MV-4-11 (cell line): Measurements from ENCODE around the gene TMEM250.
"Not testable (repeated sequence)": the region's sequence is repeated elsewhere in the genome, so short reads cannot be mapped to it uniquely, and the experiment has no call there.

Experiments used
- DNase-seq: peaks from one replicate; lab custom pipeline; 2025; lab: John Stamatoyannopoulos, UW

The TMEM250 gene, protein sequence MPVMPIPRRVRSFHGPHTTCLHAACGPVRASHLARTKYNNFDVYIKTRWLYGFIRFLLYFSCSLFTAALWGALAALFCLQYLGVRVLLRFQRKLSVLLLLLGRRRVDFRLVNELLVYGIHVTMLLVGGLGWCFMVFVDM

DNA sequence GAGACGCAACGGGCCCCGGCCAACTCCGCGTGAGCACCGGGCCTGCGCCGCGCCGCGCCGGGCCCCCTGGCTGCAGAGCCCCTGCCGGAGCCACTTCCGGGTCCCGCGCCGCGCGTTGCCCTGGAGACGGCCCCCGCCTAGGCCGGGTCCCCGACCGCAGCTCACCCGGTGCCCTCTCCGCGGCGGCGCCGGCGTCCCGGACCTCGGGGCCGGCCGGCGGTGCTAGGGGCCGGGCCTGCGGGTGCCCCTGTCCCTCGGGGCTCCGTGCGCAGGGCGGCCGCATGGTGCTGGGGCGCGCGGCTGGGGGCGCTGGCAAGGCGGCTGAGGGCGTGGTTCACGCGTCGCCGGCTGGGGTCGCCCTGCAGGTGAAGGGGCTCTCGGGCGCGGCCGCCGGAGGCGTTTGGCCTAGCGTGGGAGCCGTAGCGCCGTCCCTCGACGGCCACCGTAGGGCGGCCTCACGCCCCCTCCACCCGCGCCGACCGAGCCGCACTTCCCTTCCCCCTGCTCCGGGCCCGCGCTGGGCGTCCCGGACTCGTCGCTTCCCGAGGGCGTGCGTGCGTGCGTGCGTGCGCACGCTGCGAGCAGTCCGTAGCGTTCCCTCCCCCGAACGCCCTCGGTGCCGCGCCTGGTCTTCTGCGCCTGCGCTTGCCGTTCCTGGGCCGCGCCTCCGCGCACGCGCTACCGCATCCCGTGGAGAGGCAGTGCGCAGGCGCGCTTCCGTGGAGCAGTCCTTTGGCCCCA, at the start of gene TMEM250:
TMEM250 (minus strand) TSS at position 556 of the 741 bp plus-strand sequence. CDS start 1,975 bp downstream, outside the sequence.
- peak; percentile 94 for DNase-seq

DNA sequence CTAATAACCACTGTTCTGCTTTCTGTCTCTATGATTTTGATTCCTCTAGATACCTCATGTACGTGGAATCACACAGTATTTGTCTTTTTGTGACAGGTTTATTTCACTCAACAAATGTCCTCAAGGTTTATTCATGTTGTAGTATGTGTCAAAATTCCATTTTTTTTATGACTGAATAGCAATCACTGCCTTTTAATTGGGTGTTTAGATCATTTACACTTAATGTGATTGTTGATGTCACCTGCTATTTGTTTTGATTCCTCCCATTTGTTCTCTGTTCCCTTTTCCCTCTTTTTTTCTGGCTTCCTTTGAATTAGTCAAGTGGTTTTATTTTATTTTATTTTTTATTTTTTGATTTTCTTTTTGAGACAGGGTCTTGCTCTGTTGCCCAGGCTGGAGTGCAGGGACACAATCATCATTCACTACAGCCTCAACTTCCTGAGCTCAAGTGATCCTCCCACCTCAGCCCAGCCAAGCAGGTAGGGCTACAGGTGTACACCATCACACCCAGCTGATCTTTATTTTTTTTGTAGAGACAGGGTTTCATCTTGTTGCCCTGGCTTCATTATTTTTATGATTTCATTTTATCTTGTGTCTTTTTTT, 44.7 kb upstream of the TMEM250 start:
- no peak for DNase-seq

DNA sequence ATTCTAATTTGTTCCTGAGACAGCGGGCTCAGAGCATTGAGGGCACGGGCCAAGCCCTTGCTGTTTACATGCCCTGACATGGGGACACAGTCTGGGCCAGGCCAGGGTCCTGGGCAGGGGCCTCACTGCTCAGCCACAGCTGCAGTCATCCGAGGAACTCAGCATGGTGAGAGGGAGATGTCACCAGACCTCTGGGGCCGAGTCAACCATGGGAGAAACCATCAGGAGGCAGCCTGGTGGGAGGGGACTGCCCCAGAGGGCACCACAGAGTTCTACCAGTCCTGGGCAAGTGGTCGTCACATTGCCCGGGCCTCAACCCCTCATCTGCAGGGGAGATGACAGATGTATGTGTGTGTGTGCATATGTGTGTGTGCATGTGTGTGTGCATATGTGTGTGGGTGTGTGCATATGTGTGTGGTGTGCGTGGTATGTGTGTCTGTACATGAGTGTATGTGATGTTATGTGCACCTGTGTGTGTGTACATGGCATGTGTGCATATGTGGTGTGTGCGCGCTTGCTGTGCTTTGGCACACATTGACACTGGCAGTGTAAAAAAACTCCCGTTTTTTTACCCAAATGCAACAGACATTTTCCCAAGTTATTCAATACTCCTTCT, 42.4 kb upstream of the TMEM250 start:
- no peak for DNase-seq

DNA sequence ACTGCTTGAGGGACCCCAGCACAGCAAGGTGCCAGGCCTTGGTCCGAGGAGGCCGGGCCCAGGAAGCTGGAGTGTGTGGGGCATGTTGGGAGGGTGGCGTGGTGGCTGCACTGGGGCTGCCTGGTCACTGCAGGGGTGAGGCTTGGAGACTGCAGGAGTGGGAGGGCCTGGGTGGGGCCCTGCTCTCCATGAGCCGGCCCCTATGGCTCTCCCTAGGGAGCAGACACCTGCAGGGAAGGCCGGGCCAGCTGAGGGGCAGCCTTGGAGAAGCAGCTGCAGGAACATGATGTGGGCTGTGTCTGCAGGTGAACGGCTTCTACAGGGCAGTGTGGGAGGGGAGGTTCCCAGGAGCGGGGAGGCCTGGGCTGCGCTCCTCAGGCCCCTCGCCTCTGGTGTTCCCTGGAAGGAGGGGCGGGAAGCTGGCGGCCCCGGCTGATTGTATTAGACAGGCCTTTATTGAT, 41.7 kb upstream of the TMEM250 start:
- DNase-seq, result no peak

DNA sequence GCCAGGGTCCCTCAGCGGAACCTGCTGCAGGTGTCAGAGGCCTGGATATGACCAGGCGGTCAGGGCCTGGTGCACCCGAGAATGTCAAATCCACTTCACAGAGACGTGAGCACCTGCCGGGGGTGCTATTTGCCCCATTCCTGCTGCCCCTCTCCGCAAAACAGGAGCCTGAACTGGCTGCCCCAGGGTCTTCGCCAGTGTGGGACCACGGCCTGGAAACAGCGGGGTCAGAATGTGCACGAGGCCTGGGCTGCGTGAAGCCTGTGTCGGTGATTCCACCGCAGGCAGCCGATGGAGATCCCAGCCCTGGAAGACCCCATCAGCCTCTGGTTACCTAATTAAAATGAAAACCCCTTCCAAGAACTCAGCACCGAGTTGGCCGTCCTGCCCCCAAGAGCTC, 41.2 kb upstream of the TMEM250 start:
- DNase-seq, result no peak

DNA sequence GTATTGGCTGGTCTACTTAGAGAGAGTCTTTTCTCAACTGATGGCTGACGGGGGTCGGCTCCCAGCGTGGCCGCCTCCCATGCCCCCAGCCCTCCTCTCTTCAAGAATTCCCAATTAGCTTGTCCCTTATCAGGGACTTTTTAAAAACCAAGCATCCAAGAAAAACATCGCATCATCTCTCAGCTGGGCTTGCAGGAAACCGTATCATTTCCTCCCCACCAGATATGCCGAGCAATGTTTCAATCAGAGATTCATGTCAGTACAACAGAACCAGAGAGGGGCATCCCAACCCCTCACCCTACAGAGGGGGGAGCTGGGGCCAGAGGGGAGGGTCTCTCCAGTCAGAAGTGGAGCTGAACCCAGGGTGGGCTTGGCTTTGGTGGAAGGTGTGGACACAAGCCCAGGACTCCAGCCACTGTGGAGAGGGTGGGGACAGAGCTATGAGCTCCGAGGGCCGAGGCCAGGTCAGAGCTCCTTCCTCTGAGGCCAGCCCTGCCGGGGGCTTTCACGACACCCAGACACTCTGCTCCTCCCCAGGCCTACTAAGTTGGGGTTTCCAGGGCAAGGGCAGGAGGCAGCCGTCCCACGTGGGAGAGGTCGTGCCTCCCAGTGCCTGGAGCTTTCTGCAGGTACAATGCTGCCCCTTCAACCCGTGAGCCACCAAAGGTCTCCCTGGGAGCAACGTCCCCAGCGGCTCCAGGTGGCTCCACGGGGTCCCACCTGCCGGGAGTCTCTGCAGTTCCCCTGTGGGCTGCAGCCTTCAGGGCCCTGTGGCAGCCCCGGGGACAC, 39.0 kb upstream of the TMEM250 start:
- no peak for DNase-seq

DNA sequence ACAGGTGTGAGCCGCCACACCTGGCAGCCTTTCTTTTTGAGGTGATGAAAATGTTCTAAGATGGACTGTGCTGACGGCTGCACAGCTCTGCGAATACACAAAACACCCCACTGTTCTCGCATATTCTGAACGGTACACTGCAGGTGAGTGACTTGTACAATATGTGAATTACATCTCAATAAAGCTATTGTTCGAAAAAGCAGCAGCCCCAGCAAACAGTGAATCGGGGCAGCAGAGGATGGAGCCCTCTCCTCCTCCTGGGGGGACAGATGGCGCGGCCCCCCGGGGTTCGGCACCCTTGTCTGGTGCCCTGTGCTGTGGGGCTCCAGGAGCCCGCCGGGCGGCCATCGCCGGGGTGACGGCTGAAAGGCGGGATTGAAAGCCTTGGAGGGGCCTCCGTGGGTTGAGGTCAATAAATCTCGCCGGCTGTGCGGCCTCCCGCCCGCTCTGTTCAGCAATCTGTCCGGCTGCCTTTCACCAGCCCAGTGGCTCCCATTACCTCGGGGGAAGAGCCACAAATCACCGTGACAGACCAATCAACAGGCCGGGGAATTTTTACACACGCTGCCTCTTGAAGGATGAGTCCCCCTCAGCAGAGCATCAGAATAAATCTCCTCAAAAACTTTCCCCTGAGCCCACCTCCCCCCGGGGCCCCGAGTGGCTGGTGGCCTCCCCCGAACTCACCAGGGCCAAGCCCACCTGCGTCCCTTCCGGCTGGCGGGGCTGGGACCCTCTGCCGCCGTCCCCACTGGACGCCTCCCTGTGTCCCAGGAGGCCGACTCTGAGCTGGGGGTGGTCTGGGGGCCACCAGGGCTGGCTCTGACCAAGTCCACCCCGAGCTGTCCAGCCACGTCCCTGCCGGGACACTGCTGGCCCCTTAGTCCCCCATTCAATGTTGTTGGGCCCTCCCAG, 37.8 kb upstream of the TMEM250 start:
- DNase-seq, result no peak

DNA sequence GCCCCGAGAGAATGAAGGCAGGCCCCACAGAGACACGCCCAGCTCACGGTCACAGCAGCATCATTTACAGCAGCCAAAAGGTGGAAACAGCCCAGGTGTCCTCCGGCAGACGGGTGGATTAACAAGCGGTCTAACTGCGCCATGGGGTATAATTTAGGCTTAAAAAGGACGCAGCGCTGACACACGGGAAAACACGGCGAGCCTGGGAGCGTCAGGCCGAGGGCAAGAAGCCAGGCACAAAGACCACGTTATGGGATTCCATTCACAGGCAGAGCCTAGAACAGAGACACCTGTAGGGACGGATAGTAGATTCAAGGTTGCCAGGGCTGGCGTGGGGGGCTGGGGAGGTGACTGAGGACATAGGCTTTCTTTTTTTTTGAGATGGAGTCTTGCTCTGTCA, 36.9 kb upstream of the TMEM250 start:
- no peak for DNase-seq

DNA sequence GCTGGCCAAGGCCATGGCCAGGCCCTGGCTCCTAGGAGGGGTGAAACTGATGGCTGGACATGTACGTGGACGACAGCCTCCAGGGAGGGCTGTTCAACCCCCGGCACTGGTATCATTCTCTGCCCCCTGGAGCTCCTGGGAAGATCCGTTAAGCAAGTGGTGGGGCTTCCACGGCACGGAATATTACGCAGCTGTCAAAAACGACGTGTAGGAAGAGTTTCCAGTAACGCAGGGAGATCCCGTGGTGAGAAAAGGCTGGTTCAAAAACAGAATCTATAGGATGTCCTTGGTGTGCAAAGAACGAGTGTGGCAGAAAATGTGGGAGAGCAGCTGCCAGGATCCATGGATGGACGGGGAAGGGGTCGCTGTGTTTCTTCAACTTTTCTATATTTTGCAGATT, 36.3 kb upstream of the TMEM250 start:
- no peak for DNase-seq

DNA sequence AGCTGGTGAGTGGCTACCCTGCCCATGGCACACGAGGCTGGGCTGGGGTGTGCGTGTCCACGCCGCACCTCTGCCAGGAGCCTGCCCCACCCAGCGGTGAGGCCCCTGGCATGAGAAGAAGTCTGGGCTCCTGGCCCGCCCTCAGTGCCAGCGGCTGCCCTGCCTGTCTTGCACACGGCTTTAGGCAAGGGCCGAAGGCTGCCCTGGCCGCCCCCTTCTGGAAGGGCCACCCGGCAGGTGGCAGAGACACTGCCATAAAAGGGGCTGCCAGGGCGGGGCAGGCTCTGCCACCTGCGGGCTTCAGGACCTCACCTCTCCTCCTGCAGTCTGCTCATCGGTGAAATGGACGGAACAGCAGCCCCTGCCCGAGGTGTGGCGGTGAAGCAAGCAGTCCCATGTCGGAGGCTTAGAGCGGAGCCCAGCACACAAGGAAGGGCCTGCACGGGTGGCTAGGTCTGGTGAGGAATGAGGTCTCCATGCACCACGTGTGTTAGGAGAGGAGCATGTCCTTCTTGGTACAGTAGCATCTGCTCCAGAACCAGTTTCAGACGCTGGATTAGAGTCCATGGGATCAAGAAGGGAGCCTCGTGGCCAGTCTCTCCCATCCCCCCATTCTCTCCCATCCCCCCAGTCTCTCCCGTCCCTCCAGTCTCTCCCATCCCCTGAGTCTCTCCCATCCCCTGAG, 34.8 kb upstream of the TMEM250 start:
- DNase-seq, result no peak

DNA sequence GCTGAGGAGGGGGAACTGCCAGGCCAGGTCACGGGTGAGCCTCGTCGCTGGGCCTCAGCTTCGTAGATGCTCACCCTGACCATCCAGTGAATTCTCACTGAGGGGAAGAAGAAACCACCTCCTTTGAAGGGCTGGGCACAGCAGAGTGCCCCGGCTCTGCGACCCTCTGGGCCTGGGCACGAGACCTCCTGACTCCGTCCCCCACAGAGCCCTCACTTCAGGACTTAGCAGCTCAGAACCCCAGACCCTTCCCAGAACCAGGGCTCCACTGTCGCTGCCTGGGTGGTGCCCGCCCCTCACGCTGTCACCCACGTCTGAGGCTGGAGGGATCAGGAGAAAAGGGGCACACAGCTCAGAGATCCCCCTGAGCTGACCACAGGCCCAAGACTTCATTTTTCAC, 34.3 kb upstream of the TMEM250 start:
- no peak for DNase-seq

DNA sequence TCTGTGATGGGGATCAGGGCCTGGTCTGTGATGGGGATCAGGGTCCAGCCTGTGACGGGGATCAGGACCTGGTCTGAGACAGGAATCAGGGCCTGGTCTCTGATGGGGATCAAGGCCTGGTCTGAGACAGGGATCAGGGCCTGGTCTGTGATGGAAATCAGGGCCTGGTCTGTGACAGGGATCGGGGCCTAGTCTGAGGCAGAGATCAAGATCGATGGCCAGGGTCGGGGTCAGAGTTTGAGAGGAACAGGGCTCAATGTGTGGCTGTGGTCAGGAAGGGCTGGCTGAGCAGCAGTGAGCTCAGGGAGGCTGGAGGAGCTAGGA, 33.8 kb upstream of the TMEM250 start:
- no peak for DNase-seq

DNA sequence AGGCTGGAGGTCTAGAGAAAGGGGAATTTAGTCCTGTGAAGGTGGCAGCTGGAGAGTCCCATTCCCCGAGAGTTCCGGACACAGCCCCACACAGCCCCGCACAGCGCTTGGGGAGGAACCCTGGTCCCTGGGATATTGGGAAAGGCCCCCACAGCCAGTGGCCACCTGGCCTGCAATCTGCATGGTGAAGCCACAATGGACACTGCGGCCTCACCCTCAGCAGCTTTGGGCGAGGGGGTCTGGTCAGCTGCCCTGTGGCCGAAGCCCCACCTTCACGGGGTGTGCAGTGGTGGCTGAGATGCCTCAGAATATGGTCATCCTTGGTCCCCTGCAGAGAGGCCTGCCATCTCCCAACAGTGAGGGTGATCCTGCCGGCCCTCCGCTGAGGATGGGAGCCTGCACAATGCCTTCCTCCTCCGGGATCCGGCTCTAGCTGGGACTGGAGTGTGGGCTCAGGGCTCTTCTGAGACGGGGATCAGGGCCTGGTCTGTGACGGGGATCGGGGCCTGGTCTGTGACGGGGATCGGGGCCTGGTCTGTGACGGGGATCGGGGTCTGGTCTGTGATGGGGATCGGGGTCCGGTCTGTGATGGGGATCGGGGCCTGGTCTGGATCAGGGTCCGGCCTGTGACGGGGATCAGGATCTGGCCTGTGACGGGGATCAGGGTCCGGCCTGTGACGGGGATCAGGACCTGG, 33.3 kb upstream of the TMEM250 start:
- no peak for DNase-seq

DNA sequence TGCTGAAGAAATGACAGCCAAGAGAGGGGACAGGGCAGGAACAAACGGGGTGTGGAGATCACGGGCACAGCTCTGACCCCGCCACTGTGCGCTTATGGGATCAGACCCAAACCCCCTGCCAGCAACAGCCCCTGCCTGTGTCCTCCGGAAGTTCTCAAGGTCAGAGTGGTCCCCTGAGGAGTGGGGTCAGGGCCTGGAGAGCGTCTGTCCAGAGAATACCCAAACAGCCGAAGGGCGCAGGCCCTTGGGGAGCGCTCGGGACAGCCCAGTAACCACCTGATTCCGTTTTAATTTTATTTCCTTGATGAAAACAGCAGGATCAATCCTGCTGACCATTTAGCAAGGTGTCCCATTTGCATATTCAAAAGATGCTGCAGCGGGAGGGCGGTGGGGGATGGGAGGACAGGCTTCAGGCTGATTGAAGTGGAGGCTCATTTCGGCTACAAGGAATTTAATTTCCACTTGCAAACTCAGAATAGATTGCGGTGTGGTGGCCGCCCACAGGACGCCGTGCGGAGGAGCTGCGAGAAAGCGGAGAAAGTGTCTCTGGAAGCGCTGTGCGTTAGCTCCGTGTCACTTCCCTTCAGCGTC, 32.6 kb upstream of the TMEM250 start:
- DNase-seq, result no peak

DNA sequence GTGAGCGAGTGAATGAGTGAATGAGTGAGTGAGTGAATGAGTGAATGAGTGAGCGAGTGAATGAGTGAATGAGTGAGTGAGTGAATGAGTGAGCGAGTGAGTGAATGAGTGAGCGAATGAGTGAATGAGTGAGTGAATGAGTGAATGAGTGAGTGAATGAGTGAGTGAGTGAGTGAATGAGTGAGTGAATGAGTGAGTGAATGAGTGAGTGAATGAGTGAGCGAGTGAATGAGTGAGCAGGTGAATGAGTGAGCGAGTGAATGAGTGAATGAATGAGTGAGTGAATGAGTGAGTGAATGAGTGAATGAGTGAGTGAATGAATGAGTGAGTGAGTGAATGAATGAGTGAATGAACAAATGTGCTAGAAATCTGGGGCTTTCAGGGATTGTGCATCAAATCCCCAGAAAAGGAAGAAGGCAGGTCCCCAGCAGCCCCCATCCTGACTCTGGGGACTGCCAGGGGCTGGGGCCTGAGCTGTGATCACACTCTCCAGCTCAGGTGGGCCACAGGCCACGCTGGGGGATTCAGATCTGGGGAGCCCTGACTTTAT, 32.1 kb upstream of the TMEM250 start:
- DNase-seq, result not testable (repeated sequence)

DNA sequence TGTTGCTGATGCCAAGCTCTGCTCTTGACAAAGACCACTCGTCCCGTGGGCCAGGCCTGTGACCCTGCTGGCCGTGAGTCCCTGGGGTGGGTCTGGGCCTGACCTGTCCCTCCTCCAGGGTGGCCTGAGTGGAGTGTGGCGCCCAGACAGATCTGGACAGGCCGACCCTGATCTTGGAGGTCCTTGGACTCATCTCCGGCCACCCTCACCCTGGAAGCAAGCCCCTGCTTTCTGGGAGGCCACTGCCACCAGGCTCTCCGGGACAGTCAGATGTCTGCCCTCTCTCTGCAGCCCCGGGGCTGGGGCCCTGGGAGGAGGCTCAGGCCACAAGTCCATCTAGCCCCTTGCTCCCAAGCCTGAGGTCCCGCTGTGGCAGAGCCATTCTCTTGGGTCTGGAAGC, 31.2 kb upstream of the TMEM250 start:
- DNase-seq, result no peak

DNA sequence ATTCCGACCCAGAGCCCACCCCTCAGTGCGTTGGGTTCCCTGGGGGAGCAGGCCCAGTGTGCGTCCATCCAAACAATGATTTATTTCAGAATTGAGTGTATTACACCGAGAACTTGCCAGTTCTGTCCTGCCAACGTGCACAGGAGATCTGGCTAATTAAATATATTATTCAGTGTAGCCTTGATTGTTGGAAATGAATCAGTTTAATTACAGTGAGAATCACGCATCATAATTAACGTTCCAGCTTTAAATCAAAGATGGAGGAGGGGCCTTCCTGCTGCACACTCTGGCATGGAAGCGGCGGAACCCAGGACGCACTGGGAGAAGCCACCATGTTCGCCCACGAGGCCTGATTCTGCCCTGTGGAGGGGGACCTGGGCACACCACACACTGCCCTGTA, 30.7 kb upstream of the TMEM250 start:
- DNase-seq, result no peak

DNA sequence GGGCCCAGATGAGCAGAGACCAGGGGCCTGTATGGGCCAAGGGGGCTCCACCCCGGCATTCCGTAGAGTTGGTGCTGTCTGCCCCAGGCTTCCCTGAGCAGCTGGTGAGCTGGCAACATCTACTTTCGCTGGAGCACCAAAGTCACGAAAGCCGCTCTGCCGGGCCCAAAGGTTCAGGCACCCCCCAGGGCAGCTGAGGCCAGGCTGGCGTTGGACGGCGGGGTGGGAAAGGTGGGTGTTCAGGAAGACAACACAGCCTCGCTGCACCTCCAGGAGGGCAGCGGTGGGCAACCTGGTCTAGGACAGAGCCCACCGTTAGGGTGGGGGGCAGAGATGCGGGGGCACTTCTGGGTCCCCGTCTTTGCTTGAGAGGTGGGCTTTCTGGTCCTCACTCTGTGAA, 30.1 kb upstream of the TMEM250 start:
- DNase-seq, result no peak
